H1 (cell line): ENCODE results near the gene DHRS7C. TPM values are rescaled to one million over a fixed set of nuclear protein-coding genes. Genes with fewer than 3 reads are reported as not detected.

Experiments
- CTCF ChIA-PET: fragments of 300-600 bp; sonication (Branson Sonifier 250); formaldehyde crosslinking; loops from one replicate; lab custom pipeline; 2021; ENCODE audit not compliant: partially characterized antibody; lab: Charles Lee
- POLR2A ChIA-PET: fragments of 300-600 bp; sonication (Branson Sonifier 250); formaldehyde crosslinking; loops from one replicate; lab custom pipeline; 2021; ENCODE audit warnings: inconsistent platforms; ENCODE audit not compliant: partially characterized antibody; lab: Charles Lee
- DNase-seq, 2 experiments: peaks; one replicate each; pipeline versions ENCODE4 v3.0.0 to v3.0.0-alpha.2; 2010 to 2022; ENCODE audit warnings: low spot score in 2 of 2, low read depth in 1 of 2, mixed read lengths in 1 of 2
- FAIRE-seq: peaks from 2 replicates; lab custom pipeline; 2011; peaks lifted over from hg19 to GRCh38; lab: Jason Lieb, UNC
- H2AFZ ChIP-seq: 2 replicates; pipeline ENCODE4 v1.8.1; 2012; ENCODE audit warnings: low read length, inconsistent platforms
- H2AK5ac ChIP-seq: 2 replicates; pipeline ENCODE4 v1.6.1; 2013; ENCODE audit warnings: low read depth, low read length
- H2BK120ac ChIP-seq: replicated peaks from 2 replicates; pipeline ENCODE3; 2013; ENCODE audit warnings: low read depth, low read length, inconsistent platforms
- H2BK12ac ChIP-seq: 2 replicates; pipeline ENCODE4 v1.6.1; 2013; ENCODE audit warnings: low read depth, low read length
- H2BK15ac ChIP-seq: 2 replicates; pipeline ENCODE4 v1.6.1; 2013; ENCODE audit warnings: low read length
- H2BK20ac ChIP-seq: 2 replicates; pipeline ENCODE4 v1.6.1; 2013; ENCODE audit warnings: low read length
- H2BK5ac ChIP-seq: 2 replicates; pipeline ENCODE4 v1.6.1; 2013; ENCODE audit warnings: low read depth, low read length
- H3K14ac ChIP-seq: 2 replicates; pipeline ENCODE4 v1.6.1; 2013; ENCODE audit warnings: inconsistent platforms; ENCODE audit not compliant: insufficient read length
- H3K18ac ChIP-seq: 2 replicates; pipeline ENCODE4 v1.6.1; 2013; ENCODE audit warnings: low read length; ENCODE audit errors: extremely low read depth
- H3K23ac ChIP-seq: 2 replicates; pipeline ENCODE4 v1.6.1; 2013; ENCODE audit warnings: inconsistent platforms; ENCODE audit not compliant: insufficient read length
- H3K23me2 ChIP-seq: 2 replicates; pipeline ENCODE4 v1.6.1; 2013; ENCODE audit warnings: low read depth, low read length
- H3K27ac ChIP-seq: 2 replicates; pipeline ENCODE4 v1.6.1; 2011; ENCODE audit warnings: low read depth, low read length, inconsistent platforms
- H3K27me3 ChIP-seq, 4 experiments: replicated peaks in 1 of 4; 1 replicate in 1 of 4; 2 replicates in 3 of 4; pipeline versions ENCODE4 v1.6.1 to v1.8.1; 2011 to 2013; ENCODE audit warnings: low read length in 3 of 4, mild to moderate bottlenecking in 3 of 4, inconsistent platforms in 2 of 4, mixed read lengths in 2 of 4, moderate library complexity in 1 of 4; ENCODE audit not compliant: control insufficient read depth in 3 of 4, insufficient read depth in 3 of 4; ENCODE audit errors: extremely low read depth in 1 of 4
- H3K36me3 ChIP-seq, 4 experiments: 2 replicates each; pipeline versions ENCODE4 v1.6.1 to v1.8.1; 2011 to 2013; ENCODE audit warnings: mild to moderate bottlenecking in 4 of 4, low read length in 3 of 4, moderate library complexity in 2 of 4, control low read depth in 1 of 4, inconsistent platforms in 1 of 4; ENCODE audit not compliant: insufficient read depth in 4 of 4, control insufficient read depth in 2 of 4
- H3K4ac ChIP-seq: replicated peaks from 2 replicates; pipeline ENCODE3; 2013; ENCODE audit warnings: low read length, low read depth, mixed read lengths, inconsistent platforms; ENCODE audit not compliant: insufficient read length
- H3K4me1 ChIP-seq, 4 experiments: replicated peaks in 1 of 4; 1 replicate in 1 of 4; 2 replicates in 3 of 4; pipeline versions ENCODE4 v1.6.1 to v1.8.1; 2011 to 2013; ENCODE audit warnings: low read length in 3 of 4, inconsistent platforms in 2 of 4, mixed read lengths in 1 of 4; ENCODE audit not compliant: insufficient read depth in 4 of 4, control insufficient read depth in 3 of 4
- H3K4me2 ChIP-seq, 2 experiments: 2 replicates each; pipeline versions ENCODE4 v1.6.1 to v1.8.1; 2011 to 2013; ENCODE audit warnings: low read depth in 2 of 2, low read length in 2 of 2, control low read depth in 1 of 2, inconsistent platforms in 1 of 2, mild to moderate bottlenecking in 1 of 2; ENCODE audit not compliant: insufficient read depth in 1 of 2
- H3K4me3 ChIP-seq, 4 experiments: fragments of 200-600, 300-600 bp in 1 of 4; sonication (generic), shearing (Covaris generic), sonication (Bioruptor Twin) in 1 of 4; 2 replicates each; pipeline versions ENCODE4 v1.5.1 to v1.8.1; 2011 to 2016; ENCODE audit warnings: low read length in 4 of 4, low read depth in 3 of 4, control low read depth in 2 of 4, inconsistent platforms in 2 of 4, mild to moderate bottlenecking in 2 of 4, mixed read lengths in 1 of 4, moderate library complexity in 1 of 4; ENCODE audit not compliant: insufficient read depth in 2 of 4; ENCODE audit errors: extremely low read depth in 1 of 4
- H3K56ac ChIP-seq: replicated peaks from 2 replicates; pipeline ENCODE3; 2013; ENCODE audit warnings: low read depth, mild to moderate bottlenecking, mixed read lengths, low read length, inconsistent platforms; ENCODE audit not compliant: insufficient read length
- H3K79me1 ChIP-seq: 2 replicates; pipeline ENCODE4 v1.6.1; 2013; ENCODE audit warnings: low read depth, low read length, control low read depth
- H3K79me2 ChIP-seq, 2 experiments: 2 replicates each; pipeline versions ENCODE4 v1.6.1 to v1.8.1; 2012 to 2013; ENCODE audit warnings: low read length in 2 of 2, mild to moderate bottlenecking in 2 of 2, inconsistent platforms in 1 of 2; ENCODE audit not compliant: insufficient read depth in 2 of 2, control insufficient read depth in 1 of 2
- H3K9ac ChIP-seq, 4 experiments: replicated peaks in 1 of 4; 1 replicate in 1 of 4; 2 replicates in 3 of 4; pipeline versions ENCODE4 v1.6.1 to v1.8.1; 2011 to 2013; ENCODE audit warnings: low read depth in 3 of 4, low read length in 3 of 4, control low read depth in 2 of 4, mild to moderate bottlenecking in 2 of 4, moderate library complexity in 2 of 4, inconsistent platforms in 1 of 4; ENCODE audit errors: extremely low read depth in 1 of 4
- H3K9me3 ChIP-seq, 2 experiments: 2 replicates each; pipeline versions ENCODE4 v1.6.1 to v1.8.1; 2012 to 2013; ENCODE audit warnings: mild to moderate bottlenecking in 2 of 2, moderate library complexity in 2 of 2, control low read depth in 1 of 2, inconsistent platforms in 1 of 2, low read depth in 1 of 2, low read length in 1 of 2, mixed read lengths in 1 of 2; ENCODE audit not compliant: insufficient read depth in 2 of 2
- H4K20me1 ChIP-seq, 2 experiments: replicated peaks in 1 of 2; 2 replicates each; pipeline versions ENCODE3 to v1.8.1; 2011 to 2013; ENCODE audit warnings: inconsistent platforms in 2 of 2, low read length in 2 of 2, mild to moderate bottlenecking in 1 of 2; ENCODE audit not compliant: insufficient read depth in 2 of 2, control insufficient read depth in 1 of 2
- H4K5ac ChIP-seq: 2 replicates; pipeline ENCODE4 v1.6.1; 2013; ENCODE audit warnings: low read length, low read depth, mixed read lengths, inconsistent platforms; ENCODE audit not compliant: insufficient read length
- H4K8ac ChIP-seq: 2 replicates; pipeline ENCODE4 v1.8.0; 2013; ENCODE audit warnings: mild to moderate bottlenecking, moderate library complexity, low read length, inconsistent platforms; ENCODE audit not compliant: insufficient read depth; ENCODE audit errors: extremely low read depth
- H4K91ac ChIP-seq: replicated peaks from 2 replicates; pipeline ENCODE3; 2013; ENCODE audit warnings: low read length, mixed read lengths, inconsistent platforms; ENCODE audit not compliant: insufficient read length
- CHD1 ChIP-seq: IDR thresholded peaks from 2 replicates; pipeline ENCODE4 v1.6.1; 2012; ENCODE audit warnings: low read depth, low read length, improper control_type of control experiment
- GTF2F1 ChIP-seq: IDR thresholded peaks from 2 replicates; pipeline ENCODE4 v1.6.1; 2012; ENCODE audit warnings: low read depth, low read length, improper control_type of control experiment, borderline replicate concordance
- KDM1A ChIP-seq: fragments of 200-600, 300-600 bp; sonication (generic); IDR thresholded peaks from 2 replicates; pipeline ENCODE4 v1.7.1; 2016; ENCODE audit warnings: mild to moderate bottlenecking, low read length, borderline replicate concordance
- RBBP5 ChIP-seq: IDR thresholded peaks from 2 replicates; pipeline ENCODE4 v1.7.1; 2012; ENCODE audit warnings: low read depth, mild to moderate bottlenecking, inconsistent platforms, low read length, moderate library complexity, borderline replicate concordance
- SAP30 ChIP-seq: fragments of 300-600 bp; sonication (generic); IDR thresholded peaks from 2 replicates; pipeline ENCODE4 v1.7.1; 2012; ENCODE audit warnings: low read length, moderate library complexity, mild to moderate bottlenecking, inconsistent platforms; ENCODE audit not compliant: insufficient read depth, insufficient replicate concordance
- WGBS, 2 experiments: shearing (Covaris generic) in 1 of 2; methylation state at CpG; one replicate each; pipeline versions ENCODE4 v1.1.6 to v1.1.7; 2013 to 2015; ENCODE audit warnings: low lambda C conversion rate in 2 of 2, mixed read lengths in 2 of 2, inconsistent platforms in 1 of 2, low coverage in 1 of 2, missing lambda C conversion rate in 1 of 2; ENCODE audit not compliant: insufficient replicate concordance in 2 of 2, insufficient coverage in 1 of 2, insufficient read length in 1 of 2; ENCODE audit errors: extremely low coverage in 1 of 2, missing lambda C conversion rate in 1 of 2; 5-methylcytosine and 5-hydroxymethylcytosine counted together
- polyA plus RNA-seq, 7 experiments: library from polyadenylated mRNA; depleted of rRNA in 3 of 7; stranded (reverse) in 5 of 7; unstranded in 2 of 7; fragments of >200 nt in 5 of 7; fragments of 200-250 nt in 2 of 7; gene quantifications; 1 replicate in 5 of 7; 2 replicates in 1 of 7; 4 replicates in 1 of 7; pipeline versions ENCODE4 v1.2.1 to v1.2.3, GENCODE V29; 2011 to 2013; ENCODE audit warnings: missing spikeins in 2 of 7, mixed read lengths in 2 of 7
- total RNA-seq: library from RNA; stranded (reverse); fragmentation: NEBNext Ultra II Directional; extraction: Animal tissue kit (Norgen Biotek cat#: 25700); gene quantifications from 2 replicates; pipeline ENCODE4 v1.2.1, GENCODE V29; 2021
- TF ChIP-seq, protein P1 (sequence below): IDR thresholded peaks from 2 replicates; pipeline ENCODE4 v1.6.1; 2011; ENCODE audit warnings: low read depth, mild to moderate bottlenecking, low read length; ENCODE audit not compliant: insufficient read depth
- TF ChIP-seq, protein P2 (sequence below): IDR thresholded peaks from 2 replicates; pipeline ENCODE4 v1.6.1; 2011; ENCODE audit warnings: low read length, improper control_type of control experiment
- TF ChIP-seq, protein P3 (sequence below): IDR thresholded peaks from 2 replicates; pipeline ENCODE4 v1.6.1; 2012; ENCODE audit warnings: low read length, inconsistent platforms
- TF ChIP-seq, protein P4 (sequence below): IDR thresholded peaks from 2 replicates; pipeline ENCODE4 v1.6.1; 2012; ENCODE audit warnings: inconsistent platforms

DHRS7C gene
- total and polyA plus RNA-seq, 2 of the 8 experiments (the other 6 are each of a cell fraction or from before 2014, with no cell fraction given) = not detected

DNA sequence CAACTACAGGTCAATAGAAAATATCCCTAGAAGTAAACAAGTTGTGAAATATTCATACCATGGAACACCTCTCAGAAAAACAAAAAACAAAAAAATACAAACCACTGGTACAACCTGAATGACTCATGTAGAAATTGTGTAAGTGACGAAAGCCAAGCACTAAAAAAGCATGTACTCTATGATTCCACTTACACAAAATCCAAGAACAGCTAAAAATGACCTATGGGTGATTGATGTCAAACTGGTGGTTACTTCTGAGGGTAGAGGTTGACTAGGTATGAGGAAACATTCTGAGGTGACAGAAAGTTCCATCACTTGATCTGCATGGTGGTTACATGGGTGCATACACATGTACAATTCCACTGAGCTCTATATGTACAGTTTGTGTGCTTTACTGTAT lies 31.1 kb downstream of the DHRS7C start:
- Histone ChIP-seq H3K23me2 (no peaks in the 10 kb centered on the region), H3K14ac (no peak overlapping the region), H3K79me2 (no peaks in the 10 kb centered on the region), H2BK20ac (no peak overlapping the region), H3K18ac (no peak overlapping the region), H3K4me2 (no peak overlapping the region), H3K9me3 (no peaks in the 10 kb centered on the region), H3K36me3 (no peaks in the 10 kb centered on the region), H2BK12ac (no peak overlapping the region), H2AK5ac (no peak overlapping the region), H3K4ac (no peak overlapping the region), H4K5ac (no peak overlapping the region), H4K91ac (no peak overlapping the region), H3K27me3 (no peaks in the 10 kb centered on the region), H4K20me1 (no peaks in the 10 kb centered on the region), H3K27ac (no peak overlapping the region), H2AFZ (no peak overlapping the region), H3K9ac (no peak overlapping the region), H3K79me1 (no peaks in the 10 kb centered on the region), H4K8ac (no peak overlapping the region), H3K23ac (no peak overlapping the region), H2BK120ac (no peak overlapping the region), H3K4me3 (no peak overlapping the region), H2BK5ac (no peak overlapping the region), H3K4me1 (no peaks in the 10 kb centered on the region), H3K56ac (no peak overlapping the region), H2BK15ac (no peak overlapping the region)
- CTCF ChIA-PET = interaction anchor here (0.8 to 0.9 kb wide), 2 partner anchors 8 to 32 kb away, joined by 3 to 4 read pairs; no protein-coding TSS in a partner anchor
- 100% methylated on average over 1 of the region's 1 CpG; no CpG with 5 or more reads in 1 of the 2 experiments for WGBS, 2 experiments
- POLR2A ChIA-PET = no interaction called here
- FAIRE-seq (no peak), DNase-seq (no peak)
- no peak for TF ChIP-seq KDM1A
- TF ChIP-seq, protein P1, sequence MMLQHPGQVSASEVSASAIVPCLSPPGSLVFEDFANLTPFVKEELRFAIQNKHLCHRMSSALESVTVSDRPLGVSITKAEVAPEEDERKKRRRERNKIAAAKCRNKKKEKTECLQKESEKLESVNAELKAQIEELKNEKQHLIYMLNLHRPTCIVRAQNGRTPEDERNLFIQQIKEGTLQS = no peak
- TF ChIP-seq RBBP5 = no peak
- no peak for TF ChIP-seq SAP30
- TF ChIP-seq, protein P2, sequence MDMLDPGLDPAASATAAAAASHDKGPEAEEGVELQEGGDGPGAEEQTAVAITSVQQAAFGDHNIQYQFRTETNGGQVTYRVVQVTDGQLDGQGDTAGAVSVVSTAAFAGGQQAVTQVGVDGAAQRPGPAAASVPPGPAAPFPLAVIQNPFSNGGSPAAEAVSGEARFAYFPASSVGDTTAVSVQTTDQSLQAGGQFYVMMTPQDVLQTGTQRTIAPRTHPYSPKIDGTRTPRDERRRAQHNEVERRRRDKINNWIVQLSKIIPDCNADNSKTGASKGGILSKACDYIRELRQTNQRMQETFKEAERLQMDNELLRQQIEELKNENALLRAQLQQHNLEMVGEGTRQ = no peak
- TF ChIP-seq, protein P3, sequence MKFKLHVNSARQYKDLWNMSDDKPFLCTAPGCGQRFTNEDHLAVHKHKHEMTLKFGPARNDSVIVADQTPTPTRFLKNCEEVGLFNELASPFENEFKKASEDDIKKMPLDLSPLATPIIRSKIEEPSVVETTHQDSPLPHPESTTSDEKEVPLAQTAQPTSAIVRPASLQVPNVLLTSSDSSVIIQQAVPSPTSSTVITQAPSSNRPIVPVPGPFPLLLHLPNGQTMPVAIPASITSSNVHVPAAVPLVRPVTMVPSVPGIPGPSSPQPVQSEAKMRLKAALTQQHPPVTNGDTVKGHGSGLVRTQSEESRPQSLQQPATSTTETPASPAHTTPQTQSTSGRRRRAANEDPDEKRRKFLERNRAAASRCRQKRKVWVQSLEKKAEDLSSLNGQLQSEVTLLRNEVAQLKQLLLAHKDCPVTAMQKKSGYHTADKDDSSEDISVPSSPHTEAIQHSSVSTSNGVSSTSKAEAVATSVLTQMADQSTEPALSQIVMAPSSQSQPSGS = no peak
- no peak for TF ChIP-seq CHD1
- no peak for TF ChIP-seq GTF2F1
- TF ChIP-seq, protein P4, sequence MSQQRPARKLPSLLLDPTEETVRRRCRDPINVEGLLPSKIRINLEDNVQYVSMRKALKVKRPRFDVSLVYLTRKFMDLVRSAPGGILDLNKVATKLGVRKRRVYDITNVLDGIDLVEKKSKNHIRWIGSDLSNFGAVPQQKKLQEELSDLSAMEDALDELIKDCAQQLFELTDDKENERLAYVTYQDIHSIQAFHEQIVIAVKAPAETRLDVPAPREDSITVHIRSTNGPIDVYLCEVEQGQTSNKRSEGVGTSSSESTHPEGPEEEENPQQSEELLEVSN = no peak
